PC-9 (cell line): ENCODE measurements around the gene TMEM250.

Source experiments
- EZH2 ChIP-seq: fragments of 200-600 bp; sonication (generic); IDR thresholded peaks from 2 replicates; pipeline ENCODE4 v1.8.0; 2017; ENCODE audit warnings: antibody characterized with exemption, low read depth
- TF ChIP-seq, protein P1 (sequence below): fragments of 200-600 bp; sonication (generic); conservative IDR thresholded peaks from 2 replicates; pipeline ENCODE4 v1.6.1; 2017; ENCODE audit warnings: mixed run types, antibody characterized with exemption, mild to moderate bottlenecking, moderate library complexity

DNA sequence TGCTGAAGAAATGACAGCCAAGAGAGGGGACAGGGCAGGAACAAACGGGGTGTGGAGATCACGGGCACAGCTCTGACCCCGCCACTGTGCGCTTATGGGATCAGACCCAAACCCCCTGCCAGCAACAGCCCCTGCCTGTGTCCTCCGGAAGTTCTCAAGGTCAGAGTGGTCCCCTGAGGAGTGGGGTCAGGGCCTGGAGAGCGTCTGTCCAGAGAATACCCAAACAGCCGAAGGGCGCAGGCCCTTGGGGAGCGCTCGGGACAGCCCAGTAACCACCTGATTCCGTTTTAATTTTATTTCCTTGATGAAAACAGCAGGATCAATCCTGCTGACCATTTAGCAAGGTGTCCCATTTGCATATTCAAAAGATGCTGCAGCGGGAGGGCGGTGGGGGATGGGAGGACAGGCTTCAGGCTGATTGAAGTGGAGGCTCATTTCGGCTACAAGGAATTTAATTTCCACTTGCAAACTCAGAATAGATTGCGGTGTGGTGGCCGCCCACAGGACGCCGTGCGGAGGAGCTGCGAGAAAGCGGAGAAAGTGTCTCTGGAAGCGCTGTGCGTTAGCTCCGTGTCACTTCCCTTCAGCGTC lies 32.6 kb upstream of the TMEM250 start:
- no peak for TF ChIP-seq EZH2
- TF ChIP-seq, protein P1, sequence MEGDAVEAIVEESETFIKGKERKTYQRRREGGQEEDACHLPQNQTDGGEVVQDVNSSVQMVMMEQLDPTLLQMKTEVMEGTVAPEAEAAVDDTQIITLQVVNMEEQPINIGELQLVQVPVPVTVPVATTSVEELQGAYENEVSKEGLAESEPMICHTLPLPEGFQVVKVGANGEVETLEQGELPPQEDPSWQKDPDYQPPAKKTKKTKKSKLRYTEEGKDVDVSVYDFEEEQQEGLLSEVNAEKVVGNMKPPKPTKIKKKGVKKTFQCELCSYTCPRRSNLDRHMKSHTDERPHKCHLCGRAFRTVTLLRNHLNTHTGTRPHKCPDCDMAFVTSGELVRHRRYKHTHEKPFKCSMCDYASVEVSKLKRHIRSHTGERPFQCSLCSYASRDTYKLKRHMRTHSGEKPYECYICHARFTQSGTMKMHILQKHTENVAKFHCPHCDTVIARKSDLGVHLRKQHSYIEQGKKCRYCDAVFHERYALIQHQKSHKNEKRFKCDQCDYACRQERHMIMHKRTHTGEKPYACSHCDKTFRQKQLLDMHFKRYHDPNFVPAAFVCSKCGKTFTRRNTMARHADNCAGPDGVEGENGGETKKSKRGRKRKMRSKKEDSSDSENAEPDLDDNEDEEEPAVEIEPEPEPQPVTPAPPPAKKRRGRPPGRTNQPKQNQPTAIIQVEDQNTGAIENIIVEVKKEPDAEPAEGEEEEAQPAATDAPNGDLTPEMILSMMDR: no peak
